SK-N-SH (cell line): ENCODE results near the gene WNT5A.

Experiments
- EZH2phosphoT487 ChIP-seq: fragments of 200-600 bp; sonication (generic); IDR thresholded peaks from 2 replicates; pipeline ENCODE4 v1.6.1; 2017; ENCODE audit warnings: low read depth, mixed run types, mild to moderate bottlenecking, antibody characterized with exemption, moderate library complexity, borderline replicate concordance
- FOXM1 ChIP-seq: IDR thresholded peaks from 2 replicates; pipeline ENCODE4 v1.4.0; 2012; ENCODE audit warnings: low read depth, mild to moderate bottlenecking
- MXI1 ChIP-seq: IDR thresholded peaks from 2 replicates; pipeline ENCODE4 v1.6.1; 2012; ENCODE audit warnings: mild to moderate bottlenecking, low read depth, low read length, improper control_type of control experiment
- NRF1 ChIP-seq: IDR thresholded peaks from 2 replicates; pipeline ENCODE4 v1.6.1; 2012; ENCODE audit warnings: low read depth, mild to moderate bottlenecking, low read length
- POLR2AphosphoS5 ChIP-seq: IDR thresholded peaks from 2 replicates; pipeline ENCODE4 v1.6.1; 2012; ENCODE audit warnings: low read depth, low read length
- RCOR1 ChIP-seq: fragments of 150-350 bp; IDR thresholded peaks from 2 replicates; pipeline ENCODE4 v1.6.1; 2017; ENCODE audit warnings: antibody characterized with exemption, low read length
- REST ChIP-seq: IDR thresholded peaks from 2 replicates; pipeline ENCODE4 v1.6.1; 2012; ENCODE audit warnings: mild to moderate bottlenecking, low read depth, low read length, moderate library complexity
- RFX5 ChIP-seq: IDR thresholded peaks from 2 replicates; pipeline ENCODE4 v1.6.1; 2012; ENCODE audit warnings: mild to moderate bottlenecking, improper control_type of control experiment, low read length
- RXRA ChIP-seq: IDR thresholded peaks from 2 replicates; pipeline ENCODE4 v1.4.0; 2012; ENCODE audit warnings: low read depth, mild to moderate bottlenecking, borderline replicate concordance
- SIN3A ChIP-seq: IDR thresholded peaks from 2 replicates; pipeline ENCODE4 v1.6.1; 2012; ENCODE audit warnings: low read depth, mild to moderate bottlenecking, low read length, moderate library complexity, borderline replicate concordance
- TAF1 ChIP-seq: IDR thresholded peaks from 2 replicates; pipeline ENCODE4 v1.6.1; 2012; ENCODE audit warnings: low read depth, mild to moderate bottlenecking, low read length, moderate library complexity, borderline replicate concordance
- TF ChIP-seq, protein P1 (sequence below): fragments of 200-600 bp; sonication (generic); IDR thresholded peaks from 2 replicates; pipeline ENCODE4 v1.6.1; 2017; ENCODE audit warnings: antibody characterized with exemption, mild to moderate bottlenecking, moderate library complexity
- TF ChIP-seq, protein P2 (sequence below): fragments of 150-350 bp; IDR thresholded peaks from 2 replicates; pipeline ENCODE4 v1.6.1; 2017; ENCODE audit warnings: antibody characterized with exemption, low read length, low read depth, borderline replicate concordance
- TF ChIP-seq, protein P3 (sequence below): IDR thresholded peaks from 2 replicates; pipeline ENCODE4; 2012

- no peak for TF ChIP-seq RCOR1
- TF ChIP-seq, protein P1, sequence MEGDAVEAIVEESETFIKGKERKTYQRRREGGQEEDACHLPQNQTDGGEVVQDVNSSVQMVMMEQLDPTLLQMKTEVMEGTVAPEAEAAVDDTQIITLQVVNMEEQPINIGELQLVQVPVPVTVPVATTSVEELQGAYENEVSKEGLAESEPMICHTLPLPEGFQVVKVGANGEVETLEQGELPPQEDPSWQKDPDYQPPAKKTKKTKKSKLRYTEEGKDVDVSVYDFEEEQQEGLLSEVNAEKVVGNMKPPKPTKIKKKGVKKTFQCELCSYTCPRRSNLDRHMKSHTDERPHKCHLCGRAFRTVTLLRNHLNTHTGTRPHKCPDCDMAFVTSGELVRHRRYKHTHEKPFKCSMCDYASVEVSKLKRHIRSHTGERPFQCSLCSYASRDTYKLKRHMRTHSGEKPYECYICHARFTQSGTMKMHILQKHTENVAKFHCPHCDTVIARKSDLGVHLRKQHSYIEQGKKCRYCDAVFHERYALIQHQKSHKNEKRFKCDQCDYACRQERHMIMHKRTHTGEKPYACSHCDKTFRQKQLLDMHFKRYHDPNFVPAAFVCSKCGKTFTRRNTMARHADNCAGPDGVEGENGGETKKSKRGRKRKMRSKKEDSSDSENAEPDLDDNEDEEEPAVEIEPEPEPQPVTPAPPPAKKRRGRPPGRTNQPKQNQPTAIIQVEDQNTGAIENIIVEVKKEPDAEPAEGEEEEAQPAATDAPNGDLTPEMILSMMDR, result no peak
- TF ChIP-seq REST, result no peak
- no peak for TF ChIP-seq FOXM1
- TF ChIP-seq MXI1, result no peak
- TF ChIP-seq, protein P2, sequence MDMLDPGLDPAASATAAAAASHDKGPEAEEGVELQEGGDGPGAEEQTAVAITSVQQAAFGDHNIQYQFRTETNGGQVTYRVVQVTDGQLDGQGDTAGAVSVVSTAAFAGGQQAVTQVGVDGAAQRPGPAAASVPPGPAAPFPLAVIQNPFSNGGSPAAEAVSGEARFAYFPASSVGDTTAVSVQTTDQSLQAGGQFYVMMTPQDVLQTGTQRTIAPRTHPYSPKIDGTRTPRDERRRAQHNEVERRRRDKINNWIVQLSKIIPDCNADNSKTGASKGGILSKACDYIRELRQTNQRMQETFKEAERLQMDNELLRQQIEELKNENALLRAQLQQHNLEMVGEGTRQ, result no peak
- TF ChIP-seq NRF1, result no peak
- TF ChIP-seq RXRA, result no peak; the same call in 1 of the 2 replicates
- no peak for TF ChIP-seq EZH2phosphoT487
- no peak for TF ChIP-seq SIN3A
- 0 out of 2 replicates have a peak, but pooled peaks have one; percentile 12 for TF ChIP-seq POLR2AphosphoS5
- no peak for TF ChIP-seq RFX5
- TF ChIP-seq TAF1, result 0 out of 2 replicates have a peak, but pooled peaks have one; percentile 29
- TF ChIP-seq, protein P3, sequence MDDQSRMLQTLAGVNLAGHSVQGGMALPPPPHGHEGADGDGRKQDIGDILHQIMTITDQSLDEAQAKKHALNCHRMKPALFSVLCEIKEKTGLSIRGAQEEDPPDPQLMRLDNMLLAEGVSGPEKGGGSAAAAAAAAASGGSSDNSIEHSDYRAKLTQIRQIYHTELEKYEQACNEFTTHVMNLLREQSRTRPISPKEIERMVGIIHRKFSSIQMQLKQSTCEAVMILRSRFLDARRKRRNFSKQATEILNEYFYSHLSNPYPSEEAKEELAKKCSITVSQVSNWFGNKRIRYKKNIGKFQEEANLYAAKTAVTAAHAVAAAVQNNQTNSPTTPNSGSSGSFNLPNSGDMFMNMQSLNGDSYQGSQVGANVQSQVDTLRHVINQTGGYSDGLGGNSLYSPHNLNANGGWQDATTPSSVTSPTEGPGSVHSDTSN, result no peak
Observed at GRCh38 chr3:55486101-55486856, 827 bp downstream of the WNT5A start.
